Neural cell (in vitro differentiated cells): ENCODE results near the gene LRRC3. TPM values are rescaled to one million over a fixed set of nuclear protein-coding genes. Genes with fewer than 3 reads are reported as not detected.

Experiments
- H2AFZ ChIP-seq: fragments of 200-600, 300-800 bp; sonication (generic), shearing (Covaris generic); 2 replicates; pipeline ENCODE4 v1.6.0; 2014; ENCODE audit warnings: low read depth, mild to moderate bottlenecking, antibody characterized with exemption, low read length, moderate library complexity
- H3F3A ChIP-seq: fragments of 200-600 bp; shearing (Covaris generic); 2 replicates; pipeline ENCODE4 v1.6.1; 2016; ENCODE audit warnings: mild to moderate bottlenecking, moderate library complexity, mixed read lengths, antibody characterized with exemption, low read length; ENCODE audit not compliant: insufficient read depth, poor library complexity, severe bottlenecking
- H3K27ac ChIP-seq: fragments of 200-600, 300-800 bp; sonication (generic), shearing (Covaris generic); 2 replicates; pipeline ENCODE4 v1.5.1; 2014; ENCODE audit warnings: mild to moderate bottlenecking, low read length, moderate library complexity
- H3K27me3 ChIP-seq: fragments of 300-800, 200-600 bp; sonication (generic), shearing (Covaris generic); 2 replicates; pipeline ENCODE4 v1.6.0; 2014; ENCODE audit warnings: mild to moderate bottlenecking, low read depth, low read length, moderate library complexity; ENCODE audit not compliant: insufficient read depth
- H3K36me3 ChIP-seq: fragments of 300-800, 200-600 bp; sonication (generic), shearing (Covaris generic); 2 replicates; pipeline ENCODE4 v1.5.1; 2014; ENCODE audit warnings: mild to moderate bottlenecking, antibody characterized with exemption, low read length, moderate library complexity; ENCODE audit not compliant: insufficient read depth
- H3K4me2 ChIP-seq: fragments of 300-800, 200-600 bp; sonication (generic), shearing (Covaris generic); 2 replicates; pipeline ENCODE4 v1.6.0; 2014; ENCODE audit warnings: mild to moderate bottlenecking, low read length
- H3K4me3 ChIP-seq: fragments of 300-800, 200-600 bp; sonication (generic), shearing (Covaris generic); 2 replicates; pipeline ENCODE4 v1.5.1; 2014; ENCODE audit warnings: mild to moderate bottlenecking, low read length, moderate library complexity
- H3K79me2 ChIP-seq: fragments of 200-600 bp; shearing (Covaris generic); replicated peaks from 2 replicates; pipeline ENCODE4 v1.6.0; 2014; ENCODE audit warnings: mild to moderate bottlenecking, low read length, moderate library complexity; ENCODE audit not compliant: insufficient read depth
- H3K9ac ChIP-seq: fragments of 300-800, 200-600 bp; sonication (generic), shearing (Covaris generic); 2 replicates; pipeline ENCODE4 v1.6.1; 2016; ENCODE audit warnings: mild to moderate bottlenecking, low read length, mixed read lengths
- H3K9me2 ChIP-seq: fragments of 200-600 bp; shearing (Covaris generic); 2 replicates; pipeline ENCODE4 v1.6.1; 2016; ENCODE audit warnings: mild to moderate bottlenecking, low read length, mixed read lengths; ENCODE audit not compliant: insufficient read depth
- H3K9me3 ChIP-seq: fragments of 200-600, 300-800 bp; sonication (generic), shearing (Covaris generic); 2 replicates; pipeline ENCODE4 v1.6.1; 2016; ENCODE audit warnings: mild to moderate bottlenecking, mixed run types, low read length, moderate library complexity, mixed read lengths
- H4K20me1 ChIP-seq: fragments of 200-600 bp; shearing (Covaris generic); 2 replicates; pipeline ENCODE4 v1.6.1; 2016; ENCODE audit warnings: mild to moderate bottlenecking, mixed run types; ENCODE audit not compliant: insufficient read depth
- EP300 ChIP-seq: fragments of 450-650 bp; conservative IDR thresholded peaks from 2 replicates; pipeline ENCODE4 v1.6.1; 2014; ENCODE audit warnings: antibody characterized with exemption, mild to moderate bottlenecking, moderate library complexity; ENCODE audit not compliant: poor library complexity, severe bottlenecking
- EZH2 ChIP-seq: fragments of 200-600, 300-800 bp; shearing (Covaris generic), sonication (generic); IDR thresholded peaks from 2 replicates; pipeline ENCODE4 v1.6.1; 2014; ENCODE audit warnings: antibody characterized with exemption, low read length, borderline replicate concordance, mild to moderate bottlenecking; ENCODE audit not compliant: insufficient read depth, poor library complexity, severe bottlenecking
- MXI1 ChIP-seq: fragments of 450-650 bp; conservative IDR thresholded peaks from 2 replicates; pipeline ENCODE4 v1.6.1; 2014; ENCODE audit warnings: antibody characterized with exemption, mild to moderate bottlenecking; ENCODE audit not compliant: poor library complexity, severe bottlenecking
- POLR2AphosphoS5 ChIP-seq: IDR thresholded peaks from 2 replicates; pipeline ENCODE4 v1.6.1; 2012
- RAD21 ChIP-seq: fragments of 450-650 bp; conservative IDR thresholded peaks from 2 replicates; pipeline ENCODE4 v1.6.1; 2014; ENCODE audit warnings: antibody characterized with exemption, mild to moderate bottlenecking, moderate library complexity
- SMC3 ChIP-seq: fragments of 450-650 bp; conservative IDR thresholded peaks from 2 replicates; pipeline ENCODE4 v1.6.1; 2014; ENCODE audit warnings: antibody characterized with exemption, mild to moderate bottlenecking, moderate library complexity; ENCODE audit not compliant: poor library complexity
- TAF1 ChIP-seq: IDR thresholded peaks from 2 replicates; pipeline ENCODE4 v1.6.1; 2012; ENCODE audit warnings: low read depth
- polyA plus RNA-seq: library from polyadenylated mRNA; depleted of rRNA; stranded (reverse); fragments of >200 nt; gene quantifications from 2 replicates; pipeline ENCODE4 v1.2.3, GENCODE V29; 2014
- TF ChIP-seq, protein P1 (sequence below): fragments of 450-650 bp; IDR thresholded peaks from 2 replicates; pipeline ENCODE4 v1.5.1; 2014; ENCODE audit warnings: antibody characterized with exemption, mild to moderate bottlenecking, moderate library complexity; ENCODE audit not compliant: poor library complexity, severe bottlenecking
- TF ChIP-seq, protein P2 (sequence below): IDR thresholded peaks from 2 replicates; pipeline ENCODE4 v1.6.1; 2012; ENCODE audit warnings: borderline replicate concordance

LRRC3 gene
- polyA plus RNA-seq, 1 donor from 2014 or later = 3.8 TPM

DNA sequence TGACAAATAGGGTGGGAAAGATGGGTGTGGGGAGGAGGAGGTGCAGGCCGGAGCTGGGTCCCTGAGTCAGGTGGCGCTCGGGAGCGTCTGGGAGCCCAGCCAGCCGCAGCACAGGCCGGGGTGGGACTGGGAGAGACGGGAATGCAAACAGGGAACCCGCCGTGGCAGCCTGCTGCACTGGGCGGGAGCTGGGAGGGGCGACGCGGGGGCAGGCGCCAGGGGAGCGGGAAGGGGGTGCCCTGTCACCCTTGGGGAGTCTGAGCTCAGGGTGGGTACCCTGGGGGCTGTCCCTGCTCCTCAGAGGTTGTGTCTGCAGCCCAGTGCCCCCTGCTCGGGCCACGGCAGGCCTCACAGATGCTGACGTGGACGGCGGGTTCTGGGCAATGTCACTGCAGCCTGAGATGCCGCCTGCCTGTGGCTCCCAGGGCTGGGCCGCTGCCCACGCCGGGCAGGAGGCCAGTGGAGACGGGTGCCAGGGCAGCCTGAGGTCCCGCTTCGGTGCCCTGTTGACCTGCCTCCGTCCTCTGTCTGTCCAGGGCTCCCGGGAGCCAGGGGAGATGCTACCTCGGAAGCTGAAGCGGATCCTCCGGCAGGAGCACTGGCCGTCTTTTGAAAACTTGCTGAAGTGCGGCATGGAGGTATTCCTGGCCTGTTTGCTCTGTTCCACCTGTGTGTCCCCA lies 16.6 kb upstream of the LRRC3 start:
- H3K36me3 ChIP-seq = no peaks in the 10 kb centered on the region
- TF ChIP-seq EP300 (no peak), MXI1 (no peak), SMC3 (no peak), POLR2AphosphoS5 (no peak), RAD21 (no peak), EZH2 (no peak), TAF1 (no peak)
- TF ChIP-seq, protein P1, sequence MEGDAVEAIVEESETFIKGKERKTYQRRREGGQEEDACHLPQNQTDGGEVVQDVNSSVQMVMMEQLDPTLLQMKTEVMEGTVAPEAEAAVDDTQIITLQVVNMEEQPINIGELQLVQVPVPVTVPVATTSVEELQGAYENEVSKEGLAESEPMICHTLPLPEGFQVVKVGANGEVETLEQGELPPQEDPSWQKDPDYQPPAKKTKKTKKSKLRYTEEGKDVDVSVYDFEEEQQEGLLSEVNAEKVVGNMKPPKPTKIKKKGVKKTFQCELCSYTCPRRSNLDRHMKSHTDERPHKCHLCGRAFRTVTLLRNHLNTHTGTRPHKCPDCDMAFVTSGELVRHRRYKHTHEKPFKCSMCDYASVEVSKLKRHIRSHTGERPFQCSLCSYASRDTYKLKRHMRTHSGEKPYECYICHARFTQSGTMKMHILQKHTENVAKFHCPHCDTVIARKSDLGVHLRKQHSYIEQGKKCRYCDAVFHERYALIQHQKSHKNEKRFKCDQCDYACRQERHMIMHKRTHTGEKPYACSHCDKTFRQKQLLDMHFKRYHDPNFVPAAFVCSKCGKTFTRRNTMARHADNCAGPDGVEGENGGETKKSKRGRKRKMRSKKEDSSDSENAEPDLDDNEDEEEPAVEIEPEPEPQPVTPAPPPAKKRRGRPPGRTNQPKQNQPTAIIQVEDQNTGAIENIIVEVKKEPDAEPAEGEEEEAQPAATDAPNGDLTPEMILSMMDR = no peak
- TF ChIP-seq, protein P2, sequence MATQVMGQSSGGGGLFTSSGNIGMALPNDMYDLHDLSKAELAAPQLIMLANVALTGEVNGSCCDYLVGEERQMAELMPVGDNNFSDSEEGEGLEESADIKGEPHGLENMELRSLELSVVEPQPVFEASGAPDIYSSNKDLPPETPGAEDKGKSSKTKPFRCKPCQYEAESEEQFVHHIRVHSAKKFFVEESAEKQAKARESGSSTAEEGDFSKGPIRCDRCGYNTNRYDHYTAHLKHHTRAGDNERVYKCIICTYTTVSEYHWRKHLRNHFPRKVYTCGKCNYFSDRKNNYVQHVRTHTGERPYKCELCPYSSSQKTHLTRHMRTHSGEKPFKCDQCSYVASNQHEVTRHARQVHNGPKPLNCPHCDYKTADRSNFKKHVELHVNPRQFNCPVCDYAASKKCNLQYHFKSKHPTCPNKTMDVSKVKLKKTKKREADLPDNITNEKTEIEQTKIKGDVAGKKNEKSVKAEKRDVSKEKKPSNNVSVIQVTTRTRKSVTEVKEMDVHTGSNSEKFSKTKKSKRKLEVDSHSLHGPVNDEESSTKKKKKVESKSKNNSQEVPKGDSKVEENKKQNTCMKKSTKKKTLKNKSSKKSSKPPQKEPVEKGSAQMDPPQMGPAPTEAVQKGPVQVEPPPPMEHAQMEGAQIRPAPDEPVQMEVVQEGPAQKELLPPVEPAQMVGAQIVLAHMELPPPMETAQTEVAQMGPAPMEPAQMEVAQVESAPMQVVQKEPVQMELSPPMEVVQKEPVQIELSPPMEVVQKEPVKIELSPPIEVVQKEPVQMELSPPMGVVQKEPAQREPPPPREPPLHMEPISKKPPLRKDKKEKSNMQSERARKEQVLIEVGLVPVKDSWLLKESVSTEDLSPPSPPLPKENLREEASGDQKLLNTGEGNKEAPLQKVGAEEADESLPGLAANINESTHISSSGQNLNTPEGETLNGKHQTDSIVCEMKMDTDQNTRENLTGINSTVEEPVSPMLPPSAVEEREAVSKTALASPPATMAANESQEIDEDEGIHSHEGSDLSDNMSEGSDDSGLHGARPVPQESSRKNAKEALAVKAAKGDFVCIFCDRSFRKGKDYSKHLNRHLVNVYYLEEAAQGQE = no peak
- H4K20me1 ChIP-seq = no peaks in the 10 kb centered on the region
- H3K4me3 ChIP-seq = no peak overlapping the region
- no peaks in the 10 kb centered on the region for H3F3A ChIP-seq
- H2AFZ ChIP-seq = no peak overlapping the region
- no peak overlapping the region for H3K9ac ChIP-seq
- H3K79me2 ChIP-seq = no peaks in the 10 kb centered on the region
- no peaks in the 10 kb centered on the region for H3K27me3 ChIP-seq
- H3K9me3 ChIP-seq = no peaks in the 10 kb centered on the region
- H3K4me2 ChIP-seq = no peak overlapping the region
- H3K9me2 ChIP-seq = no peaks in the 10 kb centered on the region
- no peak overlapping the region for H3K27ac ChIP-seq

DNA sequence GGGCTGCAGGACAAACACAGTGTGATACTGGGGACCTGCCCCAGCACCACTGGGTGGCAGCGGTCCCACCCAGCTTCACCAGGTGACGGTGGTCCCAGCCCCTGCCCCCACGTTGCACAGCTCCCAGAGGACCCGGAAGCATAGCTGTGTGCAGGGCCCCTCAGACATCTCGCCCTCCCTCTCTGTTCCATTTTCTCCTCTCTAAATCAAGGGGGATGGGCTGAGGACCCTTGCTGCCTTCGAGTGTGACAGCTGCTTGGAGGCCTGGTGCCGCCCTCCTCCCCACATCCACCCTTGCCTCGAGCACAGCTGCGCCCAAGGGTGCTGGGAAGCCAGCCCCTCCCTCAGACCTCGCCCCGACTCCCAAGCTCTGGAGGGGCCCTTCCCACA lies 16.1 kb upstream of the LRRC3 start:
- H3K4me3 ChIP-seq = no peak overlapping the region
- no peaks in the 10 kb centered on the region for H3K27me3 ChIP-seq
- H3K79me2 ChIP-seq = no peaks in the 10 kb centered on the region
- TF ChIP-seq RAD21 (no peak), EZH2 (no peak)
- H3K9ac ChIP-seq = no peak overlapping the region
- H3K4me2 ChIP-seq = no peak overlapping the region
- H3K36me3 ChIP-seq = no peaks in the 10 kb centered on the region
- H2AFZ ChIP-seq = no peak overlapping the region
- no peaks in the 10 kb centered on the region for H3K9me3 ChIP-seq
- H3K27ac ChIP-seq = no peak overlapping the region
- H3F3A ChIP-seq = no peaks in the 10 kb centered on the region
- H3K9me2 ChIP-seq = no peaks in the 10 kb centered on the region
- no peaks in the 10 kb centered on the region for H4K20me1 ChIP-seq
